SU-DHL-6 (cell line): ENCODE data around the gene FXR1.
"Not testable (repeated sequence)": the region's sequence is repeated elsewhere in the genome, so short reads cannot be mapped to it uniquely, and the experiment has no call there.

Experiments
- H2AFZ ChIP-seq: fragments of 200-600 bp; sonication (generic); 2 replicates; pipeline ENCODE4 v1.6.1; 2014; ENCODE audit warnings: low read depth, mild to moderate bottlenecking, moderate library complexity, mixed read lengths, antibody characterized with exemption, low read length; ENCODE audit not compliant: severe bottlenecking
- H3F3A ChIP-seq: fragments of 200-600 bp; shearing (Covaris generic); 2 replicates; pipeline ENCODE4 v1.6.0; 2016; ENCODE audit warnings: antibody characterized with exemption, mild to moderate bottlenecking; ENCODE audit not compliant: insufficient read depth
- H3K27ac ChIP-seq: fragments of 200-600 bp; sonication (generic); 2 replicates; pipeline ENCODE4 v1.5.1; 2016; ENCODE audit warnings: low read depth, mild to moderate bottlenecking, low read length, moderate library complexity, mixed read lengths
- H3K27me3 ChIP-seq: fragments of 200-600 bp; sonication (generic), shearing (Covaris generic); 2 replicates; pipeline ENCODE4 v1.6.0; 2014; ENCODE audit warnings: mild to moderate bottlenecking, low read length
- H3K36me3 ChIP-seq: fragments of 200-600 bp; sonication (generic); 2 replicates; pipeline ENCODE4 v1.6.1; 2014; ENCODE audit warnings: mild to moderate bottlenecking, low read length, mixed read lengths
- H3K4me2 ChIP-seq: fragments of 300-600, 200-600 bp; shearing (Covaris generic), sonication (generic); 2 replicates; pipeline ENCODE4 v1.6.0; 2014; ENCODE audit warnings: low read length, low read depth, mild to moderate bottlenecking; ENCODE audit not compliant: poor library complexity, severe bottlenecking
- H3K4me3 ChIP-seq: fragments of 200-600 bp; sonication (generic); 2 replicates; pipeline ENCODE4 v1.5.1; 2014; ENCODE audit warnings: antibody characterized with exemption, low read length, mild to moderate bottlenecking, mixed read lengths; ENCODE audit not compliant: insufficient read depth, poor library complexity, severe bottlenecking
- H3K79me2 ChIP-seq: fragments of 200-600 bp; sonication (generic); 2 replicates; pipeline ENCODE4 v1.6.1; 2014; ENCODE audit warnings: mild to moderate bottlenecking, low read length, moderate library complexity; ENCODE audit not compliant: insufficient read depth
- H3K9ac ChIP-seq: fragments of 200-600 bp; sonication (generic); 2 replicates; pipeline ENCODE4 v1.7.0; 2014; ENCODE audit warnings: mild to moderate bottlenecking, low read length
- H3K9me2 ChIP-seq: fragments of 200-600 bp; sonication (generic); replicated peaks from 2 replicates; pipeline ENCODE4 v1.6.1; 2014; ENCODE audit warnings: low read length; ENCODE audit not compliant: insufficient read depth
- H3K9me3 ChIP-seq: fragments of 200-600 bp; sonication (generic); 2 replicates; pipeline ENCODE4 v1.6.1; 2014; ENCODE audit warnings: low read length, mixed read lengths; ENCODE audit not compliant: insufficient read depth
- H4K20me1 ChIP-seq: fragments of 200-600 bp; sonication (generic); 2 replicates; pipeline ENCODE4 v1.6.1; 2014; ENCODE audit warnings: low read depth, mild to moderate bottlenecking, antibody characterized with exemption, low read length, moderate library complexity, mixed read lengths
- CTCF ChIP-seq: fragments of 200-600 bp; sonication (generic); IDR thresholded peaks from one replicate; pipeline ENCODE4 v1.5.1; 2017; ENCODE audit warnings: antibody characterized with exemption, mild to moderate bottlenecking, low read length, moderate library complexity; ENCODE audit not compliant: insufficient read depth, poor library complexity, severe bottlenecking
- EZH2phosphoT487 ChIP-seq: fragments of 200-600 bp; sonication (generic), shearing (Covaris generic); conservative IDR thresholded peaks from 2 replicates; pipeline ENCODE4 v1.6.1; 2018; ENCODE audit warnings: mild to moderate bottlenecking, antibody characterized with exemption, low read length, moderate library complexity, mixed read lengths

Gene FXR1

DNA sequence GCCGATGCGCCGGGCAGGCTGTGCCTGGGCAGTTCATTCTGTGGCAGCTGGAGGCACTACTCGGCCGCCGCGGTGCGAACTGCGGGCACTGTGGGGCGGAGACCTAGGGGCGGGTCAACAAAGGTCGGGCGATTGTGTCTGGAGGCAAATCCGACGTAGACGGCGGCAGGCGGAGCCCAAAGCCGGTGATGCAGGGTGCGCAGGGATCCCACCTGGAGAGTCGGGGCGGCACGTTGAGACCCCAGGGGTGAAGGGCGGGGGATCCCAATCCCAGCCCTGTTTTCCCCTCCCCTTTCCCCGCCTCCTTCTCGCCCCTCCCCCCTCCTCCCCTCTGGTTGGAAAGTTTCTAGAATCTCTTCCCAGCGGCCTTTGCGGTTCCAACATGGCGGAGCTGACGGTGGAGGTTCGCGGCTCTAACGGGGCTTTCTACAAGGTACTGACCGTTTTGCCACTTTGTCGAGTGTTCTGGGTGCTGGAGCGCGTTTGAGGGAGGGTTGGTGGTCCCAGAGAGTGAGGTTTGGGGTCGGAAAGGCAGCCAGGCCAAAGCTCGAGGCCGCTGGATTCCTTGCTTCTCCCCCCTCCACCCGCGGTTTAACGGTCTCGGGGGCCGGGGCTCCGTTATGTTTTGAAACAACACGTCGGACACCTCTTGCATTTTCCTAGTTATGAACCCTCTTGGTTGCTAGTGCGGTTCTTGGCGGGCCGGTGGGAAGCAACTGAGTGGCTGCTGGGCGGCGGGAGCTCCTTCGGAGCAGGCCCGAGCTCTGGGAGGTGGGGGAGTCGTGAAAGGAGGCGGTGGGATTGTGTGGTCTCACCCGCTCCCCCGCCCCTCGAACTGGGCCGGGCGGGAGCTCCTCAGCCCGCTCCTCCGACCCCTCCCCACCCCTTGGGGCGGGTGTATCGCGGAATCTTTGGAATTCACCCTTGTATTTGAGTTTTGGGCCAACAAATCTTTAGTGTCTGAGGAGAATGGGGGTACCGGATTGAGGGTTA, at the start of gene FXR1:
Gene FXR1 (plus strand): TSS at position 367 of the 993 bp plus-strand sequence. CDS start 16 bp downstream, at position 383.
- Histone ChIP-seq H3K9ac (peak within 1 kb of the TSS; percentile 88), H3K36me3 (peaks cover 18% of the 10 kb centered on the region), H3K9me2 (no peaks in the 10 kb centered on the region), H3K4me2 (peak within 1 kb of the TSS; percentile 99), H3F3A (peaks cover 3% of the 10 kb centered on the region; the same call in 1 of the 2 replicates), H3K4me3 (peak within 1 kb of the TSS; percentile 85), H3K27ac (peak within 1 kb of the TSS; percentile 82), H4K20me1 (peaks cover 41% of the 10 kb centered on the region), H2AFZ (peak within 1 kb of the TSS; percentile 96), H3K79me2 (peaks cover 58% of the 10 kb centered on the region), H3K27me3 (no peaks in the 10 kb centered on the region), H3K9me3 (no peaks in the 10 kb centered on the region)
- TF ChIP-seq CTCF (peak; percentile 62), EZH2phosphoT487 (no peak)

DNA sequence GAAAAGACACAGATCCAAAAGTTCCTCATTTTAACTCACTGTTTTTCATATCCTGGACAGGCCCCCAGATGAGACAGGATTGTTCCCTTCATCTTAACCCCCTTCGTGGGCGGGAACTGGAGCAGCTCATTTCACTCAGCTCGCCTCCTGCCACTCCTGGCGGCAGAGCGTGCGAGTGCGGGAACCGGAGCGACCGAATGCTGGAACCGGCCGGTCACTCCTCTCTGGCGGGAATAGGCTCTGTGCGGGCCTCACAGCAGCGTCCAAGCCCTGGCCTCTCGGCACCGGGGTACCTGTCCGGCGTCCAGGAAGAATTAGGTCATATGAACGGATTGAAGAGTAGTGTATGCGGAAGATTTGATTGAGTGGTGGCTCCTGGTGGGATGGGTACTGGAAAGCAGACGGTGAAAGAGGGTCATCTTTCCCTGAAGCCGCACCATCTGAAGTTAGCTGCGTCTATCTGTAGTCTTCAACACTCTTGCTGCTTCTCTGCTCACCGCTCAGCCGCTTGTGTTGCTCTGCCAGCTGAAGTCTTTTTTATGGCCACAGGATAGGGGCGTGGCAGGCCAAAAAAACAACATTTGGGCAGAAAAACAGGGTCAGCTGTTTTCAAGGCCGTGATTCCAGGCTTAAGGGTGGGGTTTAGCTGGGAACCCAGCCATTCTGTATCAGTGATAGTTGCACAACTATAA, 42.3 kb upstream of the FXR1 start:
- no peaks in the 10 kb centered on the region for H4K20me1 ChIP-seq
- no peaks in the 10 kb centered on the region for H3K9me2 ChIP-seq
- no peaks in the 10 kb centered on the region for H3K9me3 ChIP-seq
- H3K27ac ChIP-seq, result no peak overlapping the region
- no peak overlapping the region for H3K4me3 ChIP-seq
- TF ChIP-seq EZH2phosphoT487, result no peak
- no peak for TF ChIP-seq CTCF
- H3K27me3 ChIP-seq, result no peaks in the 10 kb centered on the region
- H3K9ac ChIP-seq, result no peak overlapping the region
- H3K36me3 ChIP-seq, result no peaks in the 10 kb centered on the region
- no peak overlapping the region for H2AFZ ChIP-seq
- H3K4me2 ChIP-seq, result no peak overlapping the region
- no peaks in the 10 kb centered on the region for H3K79me2 ChIP-seq
- H3F3A ChIP-seq, result no peaks in the 10 kb centered on the region

DNA sequence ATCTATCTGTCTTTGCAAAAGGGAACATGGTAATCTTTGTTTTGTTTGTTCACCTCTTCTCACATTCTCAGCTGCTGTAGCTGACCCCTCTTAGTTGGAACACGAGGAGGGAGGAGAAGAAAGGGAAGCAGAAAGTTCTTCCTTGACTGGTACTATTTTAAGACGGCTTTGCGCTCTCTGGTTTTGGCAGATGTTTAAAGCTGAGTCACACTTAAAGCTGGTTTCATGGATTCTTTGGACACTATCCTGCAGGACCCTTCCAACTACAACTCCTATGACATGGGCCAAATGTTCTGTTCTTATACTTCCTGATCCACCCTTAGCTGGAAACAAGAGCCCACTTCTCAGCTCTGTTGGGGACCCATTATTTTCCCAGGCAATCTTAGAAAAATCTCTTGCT, 40.6 kb upstream of the FXR1 start:
- H3K9me3 ChIP-seq, result no peaks in the 10 kb centered on the region
- H3K27me3 ChIP-seq, result no peaks in the 10 kb centered on the region
- no peak for TF ChIP-seq EZH2phosphoT487
- TF ChIP-seq CTCF, result no peak
- no peaks in the 10 kb centered on the region for H3K36me3 ChIP-seq
- H3F3A ChIP-seq, result no peaks in the 10 kb centered on the region
- no peak overlapping the region for H3K4me3 ChIP-seq
- H3K27ac ChIP-seq, result no peak overlapping the region
- no peak overlapping the region for H2AFZ ChIP-seq
- no peaks in the 10 kb centered on the region for H4K20me1 ChIP-seq
- H3K79me2 ChIP-seq, result no peaks in the 10 kb centered on the region
- H3K9ac ChIP-seq, result no peak overlapping the region
- H3K9me2 ChIP-seq, result no peaks in the 10 kb centered on the region
- H3K4me2 ChIP-seq, result no peak overlapping the region

GRCh38 chr3:180872430-180872829, 40.0 kb upstream of the FXR1 start:
- H3F3A ChIP-seq, H3K27me3 ChIP-seq, H3K36me3 ChIP-seq, H3K4me2 ChIP-seq, H2AFZ ChIP-seq, H3K9me3 ChIP-seq, H3K9ac ChIP-seq, H3K9me2 ChIP-seq, H3K79me2 ChIP-seq, H3K4me3 ChIP-seq, H3K27ac ChIP-seq, H4K20me1 ChIP-seq: not testable (repeated sequence)
